Posterior vena cava (tissue), 2 donors: ENCODE measurements around the gene PDCD11. TPM values are rescaled to one million over a fixed set of nuclear protein-coding genes. Genes with fewer than 3 reads are reported as not detected.
A peak's percentile ranks its signal among the peaks of the same experiment; 100 is the strongest.
"Not testable (repeated sequence)": the region's sequence is repeated elsewhere in the genome, so short reads cannot be mapped to it uniquely, and the experiment has no call there.

ENCODE experiments used
- DNase-seq: peaks from one replicate; pipeline ENCODE4 v3.0.0-alpha.2; 2020; ENCODE audit warnings: low spot score
- intact Hi-C, 2 donors: fragments of 100-400 bp; cut with DNase I; formaldehyde crosslinking; loops; one replicate each; pipeline versions ENCODE4 v1.14.1 to v1.14.2; 2022 to 2023
- long read RNA-seq, 2 donors: library from polyadenylated mRNA; unstranded; transcript quantifications; one replicate each; pipeline ENCODE4 v2.0.0, GENCODE V29; 2020 to 2021
- total RNA-seq, 2 donors: library from RNA; stranded (reverse); fragmentation: NEBNext Ultra II Directional; extraction: Animal tissue kit (Norgen Biotek cat#: 25700); gene quantifications; one replicate each; pipeline ENCODE4 v1.2.1, GENCODE V29; 2021
- donor health status: DM: yes; HTN: yes; CAD: no.
- donor health status: DM: yes; HTN: yes; CAD: no.

PDCD11 gene, protein sequence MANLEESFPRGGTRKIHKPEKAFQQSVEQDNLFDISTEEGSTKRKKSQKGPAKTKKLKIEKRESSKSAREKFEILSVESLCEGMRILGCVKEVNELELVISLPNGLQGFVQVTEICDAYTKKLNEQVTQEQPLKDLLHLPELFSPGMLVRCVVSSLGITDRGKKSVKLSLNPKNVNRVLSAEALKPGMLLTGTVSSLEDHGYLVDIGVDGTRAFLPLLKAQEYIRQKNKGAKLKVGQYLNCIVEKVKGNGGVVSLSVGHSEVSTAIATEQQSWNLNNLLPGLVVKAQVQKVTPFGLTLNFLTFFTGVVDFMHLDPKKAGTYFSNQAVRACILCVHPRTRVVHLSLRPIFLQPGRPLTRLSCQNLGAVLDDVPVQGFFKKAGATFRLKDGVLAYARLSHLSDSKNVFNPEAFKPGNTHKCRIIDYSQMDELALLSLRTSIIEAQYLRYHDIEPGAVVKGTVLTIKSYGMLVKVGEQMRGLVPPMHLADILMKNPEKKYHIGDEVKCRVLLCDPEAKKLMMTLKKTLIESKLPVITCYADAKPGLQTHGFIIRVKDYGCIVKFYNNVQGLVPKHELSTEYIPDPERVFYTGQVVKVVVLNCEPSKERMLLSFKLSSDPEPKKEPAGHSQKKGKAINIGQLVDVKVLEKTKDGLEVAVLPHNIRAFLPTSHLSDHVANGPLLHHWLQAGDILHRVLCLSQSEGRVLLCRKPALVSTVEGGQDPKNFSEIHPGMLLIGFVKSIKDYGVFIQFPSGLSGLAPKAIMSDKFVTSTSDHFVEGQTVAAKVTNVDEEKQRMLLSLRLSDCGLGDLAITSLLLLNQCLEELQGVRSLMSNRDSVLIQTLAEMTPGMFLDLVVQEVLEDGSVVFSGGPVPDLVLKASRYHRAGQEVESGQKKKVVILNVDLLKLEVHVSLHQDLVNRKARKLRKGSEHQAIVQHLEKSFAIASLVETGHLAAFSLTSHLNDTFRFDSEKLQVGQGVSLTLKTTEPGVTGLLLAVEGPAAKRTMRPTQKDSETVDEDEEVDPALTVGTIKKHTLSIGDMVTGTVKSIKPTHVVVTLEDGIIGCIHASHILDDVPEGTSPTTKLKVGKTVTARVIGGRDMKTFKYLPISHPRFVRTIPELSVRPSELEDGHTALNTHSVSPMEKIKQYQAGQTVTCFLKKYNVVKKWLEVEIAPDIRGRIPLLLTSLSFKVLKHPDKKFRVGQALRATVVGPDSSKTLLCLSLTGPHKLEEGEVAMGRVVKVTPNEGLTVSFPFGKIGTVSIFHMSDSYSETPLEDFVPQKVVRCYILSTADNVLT (N-terminal part only)
- total RNA-seq: 10 to 100 TPM; 18.2 to 22.1 TPM
- long read RNA-seq, donor 1, partial matches to known transcripts: 9 of 10 reads
- long read RNA-seq, donor 1, other reads (novel, unspliced or antisense): 1 of 10 reads
- long read RNA-seq, donor 2, partial matches to known transcripts: 20 of 22 reads
- long read RNA-seq, donor 2, other reads (novel, unspliced or antisense): 1 of 22 reads

DNA sequence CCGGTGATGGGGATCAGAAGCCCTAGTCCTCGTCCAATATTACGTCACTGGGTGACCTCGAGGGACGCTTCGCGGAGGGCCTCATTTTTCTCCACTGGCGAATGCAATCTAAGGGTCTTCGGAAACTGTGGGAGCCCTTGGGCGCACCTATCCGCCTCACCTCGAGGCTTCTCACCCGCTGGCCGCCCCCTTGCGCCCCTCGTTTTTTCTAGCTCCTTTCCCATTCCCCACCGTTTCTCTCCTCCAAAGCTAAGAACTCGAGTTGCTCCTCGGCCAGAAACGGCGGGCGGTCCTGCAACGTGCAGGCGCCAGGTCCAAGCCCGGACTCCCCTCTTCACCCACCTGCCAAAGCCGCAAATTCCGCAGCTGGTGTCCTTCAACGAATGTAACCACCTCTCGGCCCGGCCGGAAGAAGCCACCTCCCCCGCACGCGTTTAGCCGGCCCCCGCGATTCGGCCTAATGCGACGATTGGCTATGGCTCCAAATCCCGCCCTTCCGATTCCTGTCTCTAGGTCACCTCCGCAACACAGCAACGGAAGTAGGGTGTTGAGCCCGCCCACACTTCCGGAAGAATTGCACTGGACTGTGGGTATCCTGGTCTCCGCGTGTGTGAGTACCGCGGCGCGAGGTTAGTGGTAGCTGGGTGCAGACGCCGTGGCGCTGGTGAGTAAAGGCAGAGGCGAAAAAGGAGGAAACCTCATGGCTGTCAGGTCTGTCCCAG is at the start of gene PDCD11, which contains the start of gene ATP5MK:
Gene PDCD11, plus strand, starts transcription at position 560 of the 722 bp plus-strand sequence. CDS start 1,801 bp downstream, outside the sequence.
Gene ATP5MK, minus strand, starts transcription at position 409 of the 722 bp plus-strand sequence. CDS start 4,018 bp downstream, outside the sequence.
- peak; percentile 99 for DNase-seq
- intact Hi-C loops: no loop called here

DNA sequence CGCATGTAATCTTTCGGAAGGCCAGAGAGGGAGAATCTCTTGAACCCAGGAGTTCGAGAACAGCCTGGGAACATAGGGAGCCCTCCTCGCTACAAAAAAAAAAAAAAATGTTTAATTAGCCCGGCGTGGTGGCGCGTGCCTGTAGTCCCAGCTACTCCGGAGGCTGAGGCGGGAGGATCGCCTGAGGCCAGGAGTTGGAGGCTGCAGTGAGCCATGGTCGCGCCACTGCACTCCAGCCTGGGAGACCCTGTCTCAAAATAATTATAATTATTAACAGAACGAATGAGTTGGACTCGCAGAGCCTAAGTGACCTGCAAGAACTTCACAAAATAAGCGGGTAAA is 46.3 kb upstream of the PDCD11 start:
- DNase-seq: no peak
- intact Hi-C loops: no loop called here

DNA sequence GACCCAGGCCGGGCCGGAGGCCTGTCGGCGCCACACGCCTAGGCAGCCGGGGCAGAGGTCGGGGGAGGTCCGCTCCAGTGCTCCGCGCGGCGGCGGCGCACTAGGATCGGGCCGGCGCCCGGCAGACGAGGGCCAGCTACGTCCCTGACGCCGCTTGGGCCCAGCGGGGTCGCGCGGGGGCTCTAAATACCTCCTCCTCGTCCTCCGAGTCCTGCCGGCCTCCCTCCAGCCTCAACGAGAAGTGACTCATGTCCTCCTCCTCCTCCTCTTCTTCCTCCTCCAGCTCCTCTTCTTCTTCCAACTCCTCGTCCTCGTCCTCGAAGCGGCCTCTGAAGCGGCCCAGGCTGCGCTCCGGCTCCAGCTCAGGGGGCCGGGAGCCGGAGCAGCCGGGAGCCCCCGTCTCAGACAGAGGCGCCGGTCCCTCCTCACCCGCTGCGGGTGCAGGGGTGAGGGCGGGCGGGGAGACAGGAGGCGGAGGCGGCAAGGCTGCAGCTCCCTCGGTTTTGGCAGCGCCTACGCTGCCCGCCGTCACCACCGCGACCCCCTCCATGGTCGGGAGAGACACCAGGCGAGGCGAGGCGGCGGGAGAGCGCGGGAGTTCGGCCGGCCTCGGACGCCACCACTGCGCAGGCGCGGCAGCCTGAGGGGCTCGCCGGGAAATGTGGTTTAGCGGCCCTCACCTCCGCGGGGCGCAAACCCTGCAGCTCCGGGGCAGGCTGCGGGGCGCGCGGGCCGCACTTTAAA is 45.7 kb upstream of the PDCD11 start, which contains the start of gene PCGF6:
Gene PCGF6, minus strand, starts transcription at position 624 of the 744 bp plus-strand sequence. Its CDS starts 74 bp downstream, at position 550.
- intact Hi-C loops: no loop called here
- peak; percentile 94 for DNase-seq

GRCh38 chr10:103353281-103353680 is 43.1 kb upstream of the PDCD11 start:
- intact Hi-C loops: loop anchor here in 1 of 2 donors (2.0 kb wide), 1 partner anchor 14 kb away; the partner anchor contains the start of gene TAF5
- no peak for DNase-seq

DNA sequence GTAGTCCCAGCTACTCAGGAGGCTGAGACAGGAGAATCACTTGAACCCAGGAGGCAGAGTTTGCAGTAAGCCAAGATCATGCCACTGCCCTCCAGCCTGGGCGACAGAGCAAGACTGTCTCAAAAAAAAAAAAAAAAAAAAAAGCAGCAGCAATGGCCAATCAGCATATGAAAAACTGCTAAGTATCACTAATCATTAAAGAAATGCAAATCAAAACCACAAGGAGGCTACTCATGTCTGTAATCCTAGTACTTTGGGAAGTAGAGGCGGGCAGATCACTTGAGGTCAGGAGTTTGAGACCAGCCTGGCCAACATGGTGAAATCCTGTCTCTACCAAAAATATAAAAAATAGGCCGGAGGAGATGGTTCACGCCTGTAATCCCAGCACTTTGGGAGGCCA is 41.9 kb upstream of the PDCD11 start:
- DNase-seq, intact Hi-C loops: not testable (repeated sequence)

DNA sequence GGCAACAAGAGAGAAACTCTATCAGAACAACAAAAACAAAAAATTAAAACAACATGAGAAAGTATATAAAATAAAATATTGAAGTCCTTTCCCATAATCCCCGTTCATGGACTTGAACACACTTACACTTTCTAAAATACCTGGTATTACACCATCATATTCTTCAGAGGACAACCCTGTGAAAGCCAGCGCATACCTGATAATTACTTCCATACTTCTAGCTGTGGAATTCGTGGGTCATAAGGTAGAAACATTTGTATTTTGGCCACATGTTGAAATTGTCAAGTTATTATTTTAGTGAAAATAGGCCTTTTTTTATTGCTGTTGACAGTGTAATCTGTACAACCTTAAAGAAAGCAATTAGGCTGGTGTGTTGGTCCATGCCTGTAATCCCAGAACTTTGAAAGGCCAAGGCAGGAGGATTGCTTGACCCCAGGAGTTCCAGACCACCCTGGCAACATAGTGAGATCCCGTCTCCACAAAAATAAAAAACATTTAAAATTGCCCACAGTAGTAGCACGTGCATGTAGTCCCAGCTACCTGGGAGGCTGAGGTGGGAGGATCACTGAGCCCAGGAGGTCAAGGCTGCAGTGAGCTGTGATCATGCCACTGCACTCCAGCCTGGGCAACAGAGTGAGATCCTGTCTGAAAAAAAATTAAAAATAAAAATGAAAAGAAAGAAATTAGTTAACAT is 40.4 kb upstream of the PDCD11 start:
- intact Hi-C loops: no loop called here
- no peak for DNase-seq

- intact Hi-C loops, DNase-seq: not testable (repeated sequence)
These were observed 36.9 kb upstream of the PDCD11 start for GRCh38 chr10:103359493-103359892.

DNA sequence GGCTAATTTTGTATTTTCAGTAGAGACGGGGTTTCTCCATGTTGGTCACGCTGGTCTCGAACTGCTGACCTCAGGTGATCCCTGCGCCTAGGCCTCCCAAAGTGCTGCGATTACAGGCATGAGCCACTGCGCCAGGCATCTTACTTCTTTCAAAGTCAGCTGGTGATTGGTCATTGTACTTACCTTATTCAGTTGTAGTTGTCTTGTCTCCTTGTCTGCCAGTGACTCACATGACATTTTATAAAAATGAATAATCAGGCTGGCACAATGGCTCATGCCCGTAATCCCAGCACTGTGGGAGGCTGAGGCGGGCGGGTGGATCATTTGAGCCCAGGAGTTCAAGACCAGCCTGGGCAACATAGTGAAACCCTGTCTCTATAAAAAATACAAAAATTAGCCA is 35.6 kb upstream of the PDCD11 start:
- DNase-seq, intact Hi-C loops: not testable (repeated sequence)

GRCh38 chr10:103367379-103367781 is 29.0 kb upstream of the PDCD11 start:
- intact Hi-C loops: loop anchor here in 1 of 2 donors (2.0 kb wide), 1 partner anchor 15 kb away; no protein-coding TSS in a partner anchor
- DNase-seq: no peak

GRCh38 chr10:103367782-103368518 is 28.5 kb upstream of the PDCD11 start, which contains the start of gene TAF5:
Gene TAF5, plus strand, starts transcription at chr10:103367976. Its CDS starts 14 bp downstream, at chr10:103367990.
- intact Hi-C loops: loop anchor here in 1 of 2 donors (2.0 kb wide), 1 partner anchor 15 kb away; no protein-coding TSS in a partner anchor
- peak; percentile 97 for DNase-seq

DNA sequence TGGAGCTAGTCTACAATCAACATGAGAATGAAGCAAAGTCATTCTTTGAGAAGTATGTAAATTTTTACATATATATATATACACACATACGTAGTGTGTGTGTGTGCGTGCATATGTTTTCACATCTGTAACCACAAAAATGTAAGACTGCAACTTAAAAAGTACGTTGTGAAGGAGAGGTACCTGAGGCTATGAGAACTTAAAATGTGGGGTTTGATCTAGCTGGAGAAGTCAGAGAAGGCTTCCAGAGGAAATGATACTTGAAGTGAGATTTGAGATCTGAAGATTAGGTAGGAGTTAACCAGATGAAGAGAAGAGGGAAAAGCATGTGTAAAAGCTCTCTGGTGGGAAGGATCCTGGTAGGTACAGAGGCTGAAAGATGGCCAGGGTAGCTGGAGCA is 22.9 kb upstream of the PDCD11 start:
- no peak for DNase-seq
- intact Hi-C loops: no loop called here

GRCh38 chr10:103374263-103374662 is 22.2 kb upstream of the PDCD11 start:
- DNase-seq: no peak
- intact Hi-C loops: no loop called here

- intact Hi-C loops: no loop called here
- DNase-seq: no peak
These were observed 13.7 kb upstream of the PDCD11 start for GRCh38 chr10:103382769-103383168.

DNA sequence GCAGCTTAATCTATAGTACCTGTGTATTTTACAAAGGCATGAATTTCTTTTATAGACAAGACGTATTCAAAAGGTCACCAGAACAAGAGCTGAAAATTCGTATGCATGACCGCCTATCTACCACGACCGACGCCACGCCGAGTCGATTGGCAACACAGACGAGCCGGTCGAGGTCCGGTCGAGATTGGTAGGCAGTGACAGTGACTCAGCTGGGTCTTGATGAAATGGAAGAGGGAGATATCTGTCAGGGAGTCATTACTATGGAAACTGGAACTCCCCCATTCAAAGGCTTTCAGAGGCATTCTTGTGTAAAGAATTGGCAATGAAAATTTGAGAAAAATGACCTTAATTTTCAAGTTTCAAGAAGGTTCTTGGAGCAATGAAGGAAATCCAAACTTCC is 2.2 kb upstream of the PDCD11 start:
- no peak for DNase-seq
- intact Hi-C loops: no loop called here

DNA sequence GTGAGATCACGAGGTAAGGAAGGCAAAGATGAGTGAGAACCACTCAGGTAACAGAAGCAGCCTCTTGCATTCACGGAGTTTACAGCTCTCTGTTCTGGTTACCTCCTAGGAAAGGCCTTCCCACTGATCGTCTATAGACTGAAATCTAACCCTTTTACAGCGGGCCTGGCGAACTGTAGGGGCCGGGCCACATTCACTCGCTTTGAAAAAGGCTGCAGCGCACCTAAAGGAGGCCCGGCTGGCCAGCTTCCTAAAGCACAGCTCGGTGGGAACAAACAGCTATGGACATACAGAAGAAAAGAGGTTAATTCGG is 716 bp upstream of the PDCD11 start:
- intact Hi-C loops: no loop called here

GRCh38 chr10:103396789-103397087 is 312 bp downstream of the PDCD11 start:
- intact Hi-C loops: no loop called here
- no peak for DNase-seq

More for the DNA sequence above, 716 bp upstream of the PDCD11 start:
- DNase-seq: no peak
